ENCODE data around the gene SRGAP3. TPM values are rescaled to one million over a fixed set of nuclear protein-coding genes. Genes with fewer than 3 reads are reported as not detected.

Gene SRGAP3
- total RNA-seq, 1 experiment from 2014 or later = 0.27 TPM

- DNase-seq (ENCODE audit: extremely low read depth, low read depth) = no peak
These were observed 68.7 kb downstream of the SRGAP3 start for GRCh38 chr3:9180764-9181117.

- DNase-seq (ENCODE audit: extremely low read depth, low read depth) = no peak
These were observed 69.4 kb downstream of the SRGAP3 start for GRCh38 chr3:9179826-9180763.

GRCh38 chr3:9178697-9179096 is 70.7 kb downstream of the SRGAP3 start:
- DNase-seq (ENCODE audit: extremely low read depth, low read depth) = no peak

GRCh38 chr3:9175421-9175820 is 74.0 kb downstream of the SRGAP3 start:
- no peak for DNase-seq (ENCODE audit: extremely low read depth, low read depth)

GRCh38 chr3:9173445-9173844 is 76.0 kb downstream of the SRGAP3 start:
- no peak for DNase-seq (ENCODE audit: extremely low read depth, low read depth)

- DNase-seq (ENCODE audit: extremely low read depth, low read depth) = no peak
These were observed 76.6 kb downstream of the SRGAP3 start for GRCh38 chr3:9172851-9173321.

GRCh38 chr3:9170851-9171160 is 78.6 kb downstream of the SRGAP3 start:
- DNase-seq (ENCODE audit: extremely low read depth, low read depth) = no peak

- DNase-seq (ENCODE audit: extremely low read depth, low read depth) = no peak
These were observed 79.2 kb downstream of the SRGAP3 start for GRCh38 chr3:9169956-9170850.

- no peak for DNase-seq (ENCODE audit: extremely low read depth, low read depth)
These were observed 80.1 kb downstream of the SRGAP3 start for GRCh38 chr3:9169326-9169725.

- no peak for DNase-seq (ENCODE audit: extremely low read depth, low read depth)
These were observed 81.2 kb downstream of the SRGAP3 start for GRCh38 chr3:9168241-9168741.

GRCh38 chr3:9167222-9167621 is 82.2 kb downstream of the SRGAP3 start:
- DNase-seq (ENCODE audit: extremely low read depth, low read depth) = no peak

GRCh38 chr3:9165421-9165820 is 84.0 kb downstream of the SRGAP3 start:
- DNase-seq (ENCODE audit: extremely low read depth, low read depth) = no peak

- no peak for DNase-seq (ENCODE audit: extremely low read depth, low read depth)
These were observed 86.2 kb downstream of the SRGAP3 start for GRCh38 chr3:9163289-9163688.

- no peak for DNase-seq (ENCODE audit: extremely low read depth, low read depth)
These were observed 87.6 kb downstream of the SRGAP3 start for GRCh38 chr3:9161811-9162210.

GRCh38 chr3:9161298-9161697 is 88.1 kb downstream of the SRGAP3 start:
- no peak for DNase-seq (ENCODE audit: extremely low read depth, low read depth)

GRCh38 chr3:9158865-9159630 is 90.4 kb downstream of the SRGAP3 start:
- DNase-seq (ENCODE audit: extremely low read depth, low read depth) = no peak

GRCh38 chr3:9157651-9158362 is 91.6 kb downstream of the SRGAP3 start:
- no peak for DNase-seq (ENCODE audit: extremely low read depth, low read depth)

GRCh38 chr3:9156604-9157003 is 92.8 kb downstream of the SRGAP3 start:
- no peak for DNase-seq (ENCODE audit: extremely low read depth, low read depth)

- DNase-seq (ENCODE audit: extremely low read depth, low read depth) = no peak
These were observed 94.4 kb downstream of the SRGAP3 start for GRCh38 chr3:9155028-9155427.
